Lung microvascular endothelial cell (primary cell): Measurements from ENCODE around the gene ARHGAP8. TPM values are rescaled to one million over a fixed set of nuclear protein-coding genes. Genes with fewer than 3 reads are reported as not detected.
"Not testable (repeated sequence)": the region's sequence is repeated elsewhere in the genome, so short reads cannot be mapped to it uniquely, and the experiment has no call there.

Experiments
- DNase-seq, 2 donors: peaks; one replicate each; pipeline versions ENCODE4 v3.0.0 to v3.0.0-alpha.2; 2010; ENCODE audit warnings: low read depth in 2 of 2
- total RNA-seq: library from RNA; depleted of rRNA; stranded (reverse); fragments of >200 nt; gene quantifications from 2 replicates; pipeline ENCODE4 v1.2.1, GENCODE V29; 2014

ARHGAP8 gene
- total RNA-seq, 1 donor from 2014 or later = not detected

GRCh38 chr22:44885806-44886360 lies 133.5 kb downstream of the ARHGAP8 start:
- DNase-seq = no peak

- DNase-seq = no peak
Measured at GRCh38 chr22:44887941-44888366, 135.6 kb downstream of the ARHGAP8 start.

- no peak for DNase-seq
Measured at GRCh38 chr22:44888491-44889254, 136.3 kb downstream of the ARHGAP8 start.

- DNase-seq = no peak
Measured at GRCh38 chr22:44889255-44889878, 137.0 kb downstream of the ARHGAP8 start.

GRCh38 chr22:44890416-44891292 lies 138.3 kb downstream of the ARHGAP8 start:
- no peak for DNase-seq

- no peak for DNase-seq
Measured at GRCh38 chr22:44891293-44891747, 138.9 kb downstream of the ARHGAP8 start.

- DNase-seq = no peak
Measured at GRCh38 chr22:44891791-44892190, 139.4 kb downstream of the ARHGAP8 start.

- no peak for DNase-seq
Measured at GRCh38 chr22:44892243-44892642, 139.9 kb downstream of the ARHGAP8 start.

- DNase-seq = no peak
Measured at GRCh38 chr22:44892803-44893730, 140.7 kb downstream of the ARHGAP8 start.

- DNase-seq = no peak
Measured at GRCh38 chr22:44893731-44894080, 141.3 kb downstream of the ARHGAP8 start.

- no peak for DNase-seq
Measured at GRCh38 chr22:44894321-44894720, 141.9 kb downstream of the ARHGAP8 start.

- no peak for DNase-seq
Measured at GRCh38 chr22:44894782-44895181, 142.4 kb downstream of the ARHGAP8 start.

- DNase-seq = no peak
Measured at GRCh38 chr22:44895296-44896055, 143.1 kb downstream of the ARHGAP8 start.

- no peak for DNase-seq
Measured at GRCh38 chr22:44898236-44898635, 145.9 kb downstream of the ARHGAP8 start.

GRCh38 chr22:44901301-44901700 lies 148.9 kb downstream of the ARHGAP8 start:
- DNase-seq = peak; percentile 15 to 31

GRCh38 chr22:44903164-44903563 lies 150.8 kb downstream of the ARHGAP8 start:
- not testable (repeated sequence) for DNase-seq

- not testable (repeated sequence) for DNase-seq
Measured at GRCh38 chr22:44904492-44905152, 152.2 kb downstream of the ARHGAP8 start.

- DNase-seq = no peak
Measured at GRCh38 chr22:44906248-44906936, 154.0 kb downstream of the ARHGAP8 start.
